PC-3 (cell line): ENCODE data around the gene ZNF101. TPM values are rescaled to one million over a fixed set of nuclear protein-coding genes. Genes with fewer than 3 reads are reported as not detected.

ENCODE experiments used
- ATAC-seq: fragments of 200-7000 bp; cut with Tn5 transposase; 2 replicates; pipeline ENCODE4 v1.9.1; 2020; ENCODE audit warnings: mild to moderate bottlenecking, moderate library complexity
- BruUV-seq: library from RNA; stranded (reverse); fragments of 400-500 nt; replicated peaks from 2 replicates; lab custom pipeline; 2021; lab: Mats Ljungman, UMichigan
- CTCF ChIA-PET: fragments of 300-600 bp; sonication (Branson Sonifier 250); formaldehyde crosslinking; loops from one replicate; lab custom pipeline; 2022; ENCODE audit warnings: antibody characterized with exemption; lab: Charles Lee
- POLR2A ChIA-PET: fragments of 300-600 bp; sonication (Branson Sonifier 250); formaldehyde crosslinking; loops from one replicate; lab custom pipeline; 2022; ENCODE audit warnings: antibody characterized with exemption; ENCODE audit not compliant: unreplicated experiment; lab: Charles Lee
- DNase-seq: peaks from one replicate; pipeline ENCODE4 v3.0.0-alpha.2; 2015
- H2AFZ ChIP-seq: fragments of 300-600 bp; sonication (generic); 2 replicates; pipeline ENCODE4 v1.6.0; 2016; ENCODE audit warnings: antibody characterized with exemption, low read length
- H3F3A ChIP-seq: fragments of 300-600 bp; sonication (generic); one replicate; pipeline ENCODE4 v1.6.0; 2017; ENCODE audit warnings: antibody characterized with exemption, low read length, control low read depth, mild to moderate bottlenecking; ENCODE audit not compliant: unreplicated experiment
- H3K27ac ChIP-seq: fragments of 300-600 bp; sonication (generic); 2 replicates; pipeline ENCODE4 v1.5.1; 2016; ENCODE audit warnings: mild to moderate bottlenecking, low read length
- H3K27me3 ChIP-seq: fragments of 300-600 bp; sonication (generic); 2 replicates; pipeline ENCODE4 v1.6.1; 2016; ENCODE audit warnings: low read length, mixed read lengths
- H3K36me3 ChIP-seq: fragments of 300-600 bp; sonication (generic); 2 replicates; pipeline ENCODE4 v1.6.1; 2016; ENCODE audit warnings: low read depth, mixed run types, low read length, mixed read lengths
- H3K4me1 ChIP-seq: fragments of 300-600 bp; sonication (generic); 2 replicates; pipeline ENCODE4 v1.5.1; 2016; ENCODE audit warnings: low read length; ENCODE audit not compliant: insufficient read depth
- H3K4me2 ChIP-seq: fragments of 300-600 bp; sonication (generic); 2 replicates; pipeline ENCODE4 v1.6.0; 2016; ENCODE audit warnings: low read length
- H3K4me3 ChIP-seq: fragments of 300-600 bp; sonication (generic); 2 replicates; pipeline ENCODE4 v1.5.1; 2016; ENCODE audit warnings: mild to moderate bottlenecking, low read length, mixed read lengths
- H3K79me2 ChIP-seq: fragments of 300-600 bp; sonication (generic); 2 replicates; pipeline ENCODE4 v1.6.1; 2017; ENCODE audit warnings: low read length, mixed read lengths
- H3K9ac ChIP-seq: fragments of 300-600 bp; sonication (generic); 2 replicates; pipeline ENCODE4 v1.6.0; 2016; ENCODE audit warnings: mild to moderate bottlenecking, low read length
- H3K9me2 ChIP-seq: fragments of 300-600 bp; sonication (generic); replicated peaks from 2 replicates; pipeline ENCODE4 v1.6.1; 2016; ENCODE audit warnings: mixed run types, low read length, mixed read lengths
- H3K9me3 ChIP-seq: fragments of 300-600 bp; sonication (generic); 2 replicates; pipeline ENCODE4 v1.6.1; 2016; ENCODE audit warnings: low read length, mixed read lengths
- H4K20me1 ChIP-seq: fragments of 300-600 bp; sonication (generic); 2 replicates; pipeline ENCODE4 v1.6.1; 2016; ENCODE audit warnings: low read length, mixed read lengths
- CTCF ChIP-seq: fragments of 300-600 bp; sonication (generic); conservative IDR thresholded peaks from 2 replicates; pipeline ENCODE4 v1.5.1; 2017; ENCODE audit warnings: antibody characterized with exemption, low read depth, mild to moderate bottlenecking, low read length
- EZH2 ChIP-seq: fragments of 300-600 bp; sonication (generic); IDR thresholded peaks from one replicate; pipeline ENCODE4 v1.6.1; 2017; ENCODE audit warnings: antibody characterized with exemption, mild to moderate bottlenecking, low read length; ENCODE audit not compliant: unreplicated experiment
- EZH2phosphoT487 ChIP-seq: fragments of 300-600 bp; sonication (generic); IDR thresholded peaks from 2 replicates; pipeline ENCODE4 v1.6.1; 2018; ENCODE audit warnings: mild to moderate bottlenecking, antibody characterized with exemption, low read length, borderline replicate concordance
- intact Hi-C: fragments of 100-400 bp; cut with micrococcal nuclease; formaldehyde crosslinking; loops from 2 replicates; pipeline ENCODE4 v1.9.0; 2023
- total RNA-seq: library from RNA; depleted of rRNA; stranded (reverse); fragments of >200 nt; gene quantifications from 2 replicates; pipeline ENCODE4 v1.2.3, GENCODE V29; 2014

Gene ZNF101
- total RNA-seq, 1 experiment from 2014 or later: 11.0 TPM

DNA sequence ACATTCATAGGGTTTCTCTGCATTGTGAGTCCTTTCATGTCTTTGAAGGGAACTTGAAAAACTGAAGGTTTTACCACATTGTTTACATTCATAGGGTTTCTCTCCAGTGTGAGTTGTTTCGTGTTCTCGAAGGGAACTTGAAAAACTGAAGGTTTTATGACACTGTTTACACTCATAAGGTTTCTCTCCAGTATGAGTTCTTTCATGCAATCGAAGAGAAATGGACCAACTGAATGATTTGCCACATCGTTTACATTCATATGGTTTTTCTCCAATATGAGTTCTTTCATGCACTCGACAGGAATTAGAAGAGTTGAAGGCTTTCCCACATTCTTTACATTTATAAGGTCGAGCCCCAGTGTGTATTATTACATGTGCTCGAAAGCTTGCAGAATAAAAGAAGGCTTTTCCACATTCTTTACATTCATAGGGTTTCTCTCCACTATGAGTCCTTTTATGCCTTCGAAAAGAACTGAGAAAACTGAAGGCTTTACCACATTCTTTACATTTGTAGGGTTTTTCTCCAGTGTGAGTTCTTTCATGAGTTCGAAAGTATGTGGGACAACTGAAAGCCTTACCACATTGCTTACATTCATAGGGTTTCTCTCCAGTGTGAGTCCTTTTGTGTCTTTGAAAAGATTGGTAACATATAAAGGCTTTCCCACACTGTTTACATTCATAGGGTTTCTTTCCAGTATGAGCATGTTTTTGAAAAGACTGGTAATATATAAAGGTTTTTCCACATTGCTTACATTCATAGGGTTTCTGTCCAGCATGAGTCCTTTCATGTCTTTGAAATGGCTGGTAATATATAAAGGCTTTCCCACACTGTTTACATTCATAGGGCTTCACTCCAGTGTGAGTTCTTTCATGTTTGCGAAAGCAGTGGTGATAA is 43.5 kb downstream of the ZNF101 start:
- H3K4me3 ChIP-seq: peak overlapping the region; percentile 30; the same call in 1 of the 2 replicates
- H3K9me2 ChIP-seq: no peaks in the 10 kb centered on the region
- H4K20me1 ChIP-seq: no peaks in the 10 kb centered on the region
- no peaks in the 10 kb centered on the region for H3K27me3 ChIP-seq
- POLR2A ChIA-PET: no interaction called here
- ATAC-seq: no peak
- peaks cover 95% of the 10 kb centered on the region for H3K36me3 ChIP-seq
- BruUV-seq: TSS peak; percentile 9
- CTCF ChIA-PET: no interaction called here
- no peak overlapping the region for H2AFZ ChIP-seq
- H3K4me1 ChIP-seq: no peaks in the 10 kb centered on the region
- H3K27ac ChIP-seq: no peak overlapping the region
- no peaks in the 10 kb centered on the region for H3F3A ChIP-seq
- no peak overlapping the region for H3K4me2 ChIP-seq
- H3K9ac ChIP-seq: no peak overlapping the region
- TF ChIP-seq EZH2phosphoT487 (no peak), EZH2 (no peak), CTCF (no peak)
- peaks cover 82% of the 10 kb centered on the region for H3K9me3 ChIP-seq
- intact Hi-C loops: no loop called here
- no peak for DNase-seq
- H3K79me2 ChIP-seq: peaks cover 5% of the 10 kb centered on the region

DNA sequence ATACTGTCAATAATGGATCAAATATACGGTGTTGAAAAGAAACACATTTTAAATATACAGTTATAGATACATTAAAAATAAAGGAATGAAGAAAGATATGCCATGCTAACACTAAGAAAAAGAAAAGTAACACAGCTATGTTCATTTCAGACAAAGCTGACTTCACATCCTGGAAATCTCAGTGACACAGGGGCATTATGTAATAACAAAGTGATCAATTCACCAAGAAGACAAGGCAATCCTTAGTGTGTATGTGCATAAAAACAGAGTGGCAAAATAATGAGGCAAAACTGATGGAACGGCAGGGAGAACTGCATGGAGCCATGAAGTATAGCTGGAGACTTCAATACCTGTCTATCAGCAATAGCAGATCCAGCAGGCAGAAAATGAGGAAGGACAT is 51.2 kb downstream of the ZNF101 start:
- TF ChIP-seq EZH2 (no peak), CTCF (no peak), EZH2phosphoT487 (no peak)
- Histone ChIP-seq H3K27ac (no peak overlapping the region), H3K9me2 (no peaks in the 10 kb centered on the region), H3F3A (no peaks in the 10 kb centered on the region), H3K27me3 (no peaks in the 10 kb centered on the region), H3K9me3 (peaks cover 55% of the 10 kb centered on the region), H3K4me3 (no peak overlapping the region), H2AFZ (no peak overlapping the region), H4K20me1 (no peaks in the 10 kb centered on the region), H3K4me1 (no peaks in the 10 kb centered on the region), H3K79me2 (peaks cover 42% of the 10 kb centered on the region), H3K9ac (no peak overlapping the region), H3K36me3 (peaks cover 66% of the 10 kb centered on the region), H3K4me2 (no peak overlapping the region)
- no TSS peak for BruUV-seq
- POLR2A ChIA-PET: no interaction called here
- DNase-seq: no peak
- intact Hi-C loops: loop anchor here (10.0 kb wide), 1 partner anchor 145 kb away; the partner anchor contains the start of gene ZNF253
- CTCF ChIA-PET: no interaction called here
- no peak for ATAC-seq

- BruUV-seq: no TSS peak
- peaks cover 43% of the 10 kb centered on the region for H3K9me3 ChIP-seq
- POLR2A ChIA-PET: no interaction called here
- H3K36me3 ChIP-seq: peaks cover 48% of the 10 kb centered on the region
- no peaks in the 10 kb centered on the region for H3K27me3 ChIP-seq
- TF ChIP-seq EZH2: no peak
- TF ChIP-seq CTCF: no peak
- TF ChIP-seq EZH2phosphoT487: no peak
- CTCF ChIA-PET: no interaction called here
- no peak overlapping the region for H2AFZ ChIP-seq
- H3K4me2 ChIP-seq: no peak overlapping the region
- H3K9me2 ChIP-seq: no peaks in the 10 kb centered on the region
- no peak overlapping the region for H3K4me3 ChIP-seq
- H4K20me1 ChIP-seq: no peaks in the 10 kb centered on the region
- DNase-seq (no peak), ATAC-seq (no peak)
- H3K9ac ChIP-seq: no peak overlapping the region
- no peak overlapping the region for H3K27ac ChIP-seq
- no peaks in the 10 kb centered on the region for H3K4me1 ChIP-seq
- no peaks in the 10 kb centered on the region for H3F3A ChIP-seq
- intact Hi-C loops: loop anchor here (10.0 kb wide), 1 partner anchor 143 kb away; the partner anchor contains the start of gene ZNF253
- H3K79me2 ChIP-seq: peaks cover 39% of the 10 kb centered on the region
Observed at GRCh38 chr19:19721896-19722295, 53.3 kb downstream of the ZNF101 start.
